Stimulated activated CD8-positive, alpha-beta memory T cell treated with anti-CD3 and anti-CD28 coated beads, Interleukin-12 subunit alpha, Interleukin-12 subunit beta, amount 100 ng/mL, for 24 hours (primary cell): ENCODE results near the gene ACOT2.

ENCODE experiments used
- DNase-seq: peaks from one replicate; pipeline ENCODE4 v3.0.0-alpha.2; 2020; ENCODE audit errors: extremely low read depth

The ACOT2 gene

GRCh38 chr14:73613419-73613963 lies 44.5 kb downstream of the ACOT2 start:
- DNase-seq = no peak

- no peak for DNase-seq
Measured at GRCh38 chr14:73616831-73617230, 47.8 kb downstream of the ACOT2 start.

- no peak for DNase-seq
Measured at GRCh38 chr14:73619524-73619923, 50.5 kb downstream of the ACOT2 start.

GRCh38 chr14:73620268-73620667 lies 51.3 kb downstream of the ACOT2 start:
- DNase-seq = no peak

- DNase-seq = no peak
Measured at GRCh38 chr14:73623504-73624054, 54.6 kb downstream of the ACOT2 start.
